ENCODE results near the gene GSTK1.
"Not testable (repeated sequence)": the region's sequence is repeated elsewhere in the genome, so short reads cannot be mapped to it uniquely, and the experiment has no call there.

The GSTK1 gene

DNA sequence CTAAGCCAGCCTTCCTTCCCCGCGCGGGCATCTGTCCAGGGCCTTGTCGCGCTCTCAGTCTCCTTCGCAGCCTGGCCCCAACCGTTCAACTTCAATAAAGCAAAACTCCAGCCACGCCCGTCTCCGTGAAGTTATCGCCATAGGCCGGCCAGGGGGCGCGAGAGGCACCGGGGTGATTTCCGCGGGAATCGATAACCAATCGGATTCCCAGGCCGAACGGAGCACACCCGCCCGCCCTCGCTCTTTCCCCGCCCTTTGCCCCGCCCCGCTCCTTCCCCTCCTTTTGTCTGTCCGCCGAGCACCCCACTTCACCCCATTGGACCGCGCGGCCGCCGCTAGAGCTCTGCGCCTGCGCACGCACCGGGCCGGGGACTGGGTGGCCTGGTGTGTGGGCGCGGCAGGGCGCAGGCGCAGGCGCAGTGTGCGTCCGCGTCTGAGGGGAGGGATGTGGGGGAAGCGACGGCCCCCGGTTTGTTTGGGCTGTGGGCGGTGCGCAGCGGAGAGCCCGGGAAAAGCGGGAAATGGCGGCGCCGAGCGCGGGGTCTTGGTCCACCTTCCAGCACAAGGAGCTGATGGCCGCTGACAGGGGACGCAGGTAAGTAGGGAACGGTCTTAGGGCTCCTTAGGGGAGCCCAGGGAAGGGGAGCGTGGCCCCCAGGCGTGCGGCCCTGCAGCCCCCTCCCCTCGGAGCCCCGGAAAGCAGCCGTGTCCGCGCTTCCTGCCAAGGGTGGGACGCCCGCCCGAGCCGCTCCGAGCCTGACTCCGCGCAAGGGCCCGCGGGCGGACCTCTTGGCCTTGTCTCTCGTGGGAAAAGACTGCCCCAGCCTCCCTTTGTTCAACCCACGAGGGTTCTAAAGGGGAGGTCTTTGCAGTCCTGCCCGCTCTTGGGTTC, 24.9 kb downstream of the GSTK1 start, which contains the start of gene CASP2:
Gene CASP2 (plus strand): TSS at position 417 of the 892 bp plus-strand sequence. CDS start 105 bp downstream, at position 522.
- TF ChIP-seq EZH2 (optimal IDR thresholded peaks at IDR 0.05; ENCODE audit: low read depth, low read length): no peak
- TF ChIP-seq, protein P1, sequence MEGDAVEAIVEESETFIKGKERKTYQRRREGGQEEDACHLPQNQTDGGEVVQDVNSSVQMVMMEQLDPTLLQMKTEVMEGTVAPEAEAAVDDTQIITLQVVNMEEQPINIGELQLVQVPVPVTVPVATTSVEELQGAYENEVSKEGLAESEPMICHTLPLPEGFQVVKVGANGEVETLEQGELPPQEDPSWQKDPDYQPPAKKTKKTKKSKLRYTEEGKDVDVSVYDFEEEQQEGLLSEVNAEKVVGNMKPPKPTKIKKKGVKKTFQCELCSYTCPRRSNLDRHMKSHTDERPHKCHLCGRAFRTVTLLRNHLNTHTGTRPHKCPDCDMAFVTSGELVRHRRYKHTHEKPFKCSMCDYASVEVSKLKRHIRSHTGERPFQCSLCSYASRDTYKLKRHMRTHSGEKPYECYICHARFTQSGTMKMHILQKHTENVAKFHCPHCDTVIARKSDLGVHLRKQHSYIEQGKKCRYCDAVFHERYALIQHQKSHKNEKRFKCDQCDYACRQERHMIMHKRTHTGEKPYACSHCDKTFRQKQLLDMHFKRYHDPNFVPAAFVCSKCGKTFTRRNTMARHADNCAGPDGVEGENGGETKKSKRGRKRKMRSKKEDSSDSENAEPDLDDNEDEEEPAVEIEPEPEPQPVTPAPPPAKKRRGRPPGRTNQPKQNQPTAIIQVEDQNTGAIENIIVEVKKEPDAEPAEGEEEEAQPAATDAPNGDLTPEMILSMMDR (IDR thresholded peaks at IDR 0.05; ENCODE audit: low read length): peak; percentile 37
- TF ChIP-seq EZH2phosphoT487 (IDR thresholded peaks at IDR 0.05; ENCODE audit: low read length): no peak
- Histone ChIP-seq H3K4me3 (ENCODE audit: low read length) (peak within 1 kb of the TSS; percentile 70), H3K9me3 (replicated peaks; ENCODE audit: insufficient read depth, low read length) (no peaks in the 10 kb centered on the region), H3K4me2 (ENCODE audit: low read depth, low read length) (peak within 1 kb of the TSS; percentile 76), H3K79me2 (ENCODE audit: low read length) (peaks cover 43% of the 10 kb centered on the region), H3F3A (ENCODE audit: insufficient read depth, low read length) (no peaks in the 10 kb centered on the region), H3K9ac (ENCODE audit: low read length) (peak within 1 kb of the TSS; percentile 92), H3K27ac (ENCODE audit: low read length) (peak within 1 kb of the TSS; percentile 49; the same call in 1 of the 2 replicates), H3K9me2 (replicated peaks; ENCODE audit: insufficient read depth, low read length) (no peaks in the 10 kb centered on the region), H3K27me3 (replicated peaks; ENCODE audit: insufficient read depth, low read length) (no peaks in the 10 kb centered on the region), H4K20me1 (ENCODE audit: insufficient read depth, low read length) (no peaks in the 10 kb centered on the region), H3K36me3 (replicated peaks; ENCODE audit: insufficient read depth, low read length) (peaks cover 12% of the 10 kb centered on the region), H2AFZ (ENCODE audit: low read length) (peak within 1 kb of the TSS; percentile 90), H3K4me1 (ENCODE audit: low read length) (peaks cover 16% of the 10 kb centered on the region)
- DNase-seq: peak; percentile 99

DNA sequence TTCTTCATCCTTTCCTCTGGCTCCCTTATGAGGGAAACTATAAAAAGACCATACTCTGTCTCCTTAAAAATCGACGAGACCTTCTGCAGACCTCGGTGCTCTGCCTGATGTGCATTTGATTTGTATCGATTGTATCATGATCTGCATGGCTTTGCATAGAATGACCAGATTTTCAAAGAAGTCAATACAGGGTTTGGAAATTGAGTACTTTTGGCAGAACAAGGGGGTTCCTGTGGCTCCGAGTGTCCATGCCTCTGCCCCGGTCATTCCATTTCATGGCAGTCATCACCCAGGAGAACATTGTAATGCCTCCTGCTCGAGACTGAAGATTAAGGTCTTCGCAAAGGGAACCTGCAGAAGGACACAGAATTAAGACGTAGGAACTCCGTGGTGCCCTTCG, 25.6 kb downstream of the GSTK1 start:
- H2AFZ ChIP-seq (ENCODE audit: low read length): peak overlapping the region; percentile 79
- H3F3A ChIP-seq (ENCODE audit: insufficient read depth, low read length): no peaks in the 10 kb centered on the region
- peaks cover 46% of the 10 kb centered on the region for H3K79me2 ChIP-seq (ENCODE audit: low read length)
- peaks cover 16% of the 10 kb centered on the region for H3K4me1 ChIP-seq (ENCODE audit: low read length)
- H3K27me3 ChIP-seq (replicated peaks; ENCODE audit: insufficient read depth, low read length): no peaks in the 10 kb centered on the region
- H3K9me3 ChIP-seq (replicated peaks; ENCODE audit: insufficient read depth, low read length): no peaks in the 10 kb centered on the region
- H3K36me3 ChIP-seq (replicated peaks; ENCODE audit: insufficient read depth, low read length): peaks cover 14% of the 10 kb centered on the region
- no peaks in the 10 kb centered on the region for H3K9me2 ChIP-seq (replicated peaks; ENCODE audit: insufficient read depth, low read length)
- H3K4me2 ChIP-seq (ENCODE audit: low read depth, low read length): peak overlapping the region; percentile 76
- no peaks in the 10 kb centered on the region for H4K20me1 ChIP-seq (ENCODE audit: insufficient read depth, low read length)
- H3K4me3 ChIP-seq (ENCODE audit: low read length): peak overlapping the region; percentile 70
- peak overlapping the region; percentile 92 for H3K9ac ChIP-seq (ENCODE audit: low read length)
- H3K27ac ChIP-seq (ENCODE audit: low read length): peak overlapping the region; percentile 49; the same call in 1 of the 2 replicates
- DNase-seq: peak; percentile 11
- TF ChIP-seq EZH2phosphoT487 (IDR thresholded peaks at IDR 0.05; ENCODE audit: low read length): no peak
- TF ChIP-seq, protein P1 (IDR thresholded peaks at IDR 0.05; ENCODE audit: low read length): no peak
- TF ChIP-seq EZH2 (optimal IDR thresholded peaks at IDR 0.05; ENCODE audit: low read depth, low read length): no peak

DNA sequence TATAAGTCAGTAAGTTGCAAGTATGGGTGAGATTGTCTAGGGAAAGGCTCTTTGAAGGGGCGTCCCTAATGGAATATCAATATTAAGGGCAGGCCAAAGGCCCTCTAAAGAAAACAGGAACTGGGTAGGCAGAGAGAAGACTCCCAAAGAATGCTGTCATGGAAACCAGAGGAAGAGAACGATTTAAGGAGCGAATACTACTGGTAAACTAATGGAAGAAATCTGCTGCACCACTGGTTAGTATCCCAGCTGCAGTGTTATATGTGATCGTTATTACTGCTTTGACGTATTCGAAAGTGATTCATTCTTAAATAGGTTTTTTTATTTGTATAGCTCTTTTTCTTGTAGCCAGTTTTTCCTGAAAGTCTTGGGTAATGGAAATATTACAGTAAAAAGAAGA, 26.2 kb downstream of the GSTK1 start:
- Histone ChIP-seq H3K79me2 (ENCODE audit: low read length) (peaks cover 50% of the 10 kb centered on the region), H3K9me3 (replicated peaks; ENCODE audit: insufficient read depth, low read length) (no peaks in the 10 kb centered on the region), H3K4me1 (ENCODE audit: low read length) (peaks cover 16% of the 10 kb centered on the region)

DNA sequence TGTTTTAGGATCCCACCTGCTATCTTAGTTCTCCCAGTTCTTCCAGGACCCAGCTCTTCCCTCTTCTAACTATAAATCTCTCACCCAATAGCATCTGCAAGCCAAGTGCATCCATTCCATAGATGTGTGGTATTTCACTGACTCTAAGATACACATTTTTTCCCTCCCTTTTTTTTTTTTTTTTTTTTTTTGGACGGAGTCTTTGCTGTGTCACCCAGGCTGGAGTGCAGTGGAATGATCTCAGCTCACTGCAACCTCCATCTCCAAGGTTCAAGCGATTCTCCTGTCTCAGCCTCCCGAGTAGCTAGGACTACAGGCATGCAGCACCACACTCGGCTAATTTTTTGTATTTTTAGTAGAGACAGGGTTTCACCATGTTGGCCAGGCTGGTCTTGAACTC, 26.6 kb downstream of the GSTK1 start:
- H3K4me1 ChIP-seq (ENCODE audit: low read length): peaks cover 16% of the 10 kb centered on the region
- not testable (repeated sequence) for H4K20me1 ChIP-seq (ENCODE audit: insufficient read depth, low read length); H3K9me2 ChIP-seq (replicated peaks; ENCODE audit: insufficient read depth, low read length); H3K27ac ChIP-seq (ENCODE audit: low read length); H3F3A ChIP-seq (ENCODE audit: insufficient read depth, low read length); H2AFZ ChIP-seq (ENCODE audit: low read length); DNase-seq; H3K27me3 ChIP-seq (replicated peaks; ENCODE audit: insufficient read depth, low read length); H3K9me3 ChIP-seq (replicated peaks; ENCODE audit: insufficient read depth, low read length)
- peak overlapping the region; percentile 76 for H3K4me2 ChIP-seq (ENCODE audit: low read depth, low read length)
- H3K79me2 ChIP-seq (ENCODE audit: low read length): peaks cover 55% of the 10 kb centered on the region
- H3K4me3 ChIP-seq (ENCODE audit: low read length): peak overlapping the region; percentile 70
- peaks cover 20% of the 10 kb centered on the region for H3K36me3 ChIP-seq (replicated peaks; ENCODE audit: insufficient read depth, low read length)
- H3K9ac ChIP-seq (ENCODE audit: low read length): peak overlapping the region; percentile 92; the same call in 1 of the 2 replicates

More for the DNA sequence above, 26.2 kb downstream of the GSTK1 start:
- no peak for DNase-seq
- no peak overlapping the region; the same call in 1 of the 2 replicates for H2AFZ ChIP-seq (ENCODE audit: low read length)
- no peak for TF ChIP-seq EZH2phosphoT487 (IDR thresholded peaks at IDR 0.05; ENCODE audit: low read length)
- TF ChIP-seq, protein P1 (IDR thresholded peaks at IDR 0.05; ENCODE audit: low read length): no peak
- TF ChIP-seq EZH2 (optimal IDR thresholded peaks at IDR 0.05; ENCODE audit: low read depth, low read length): no peak
- no peaks in the 10 kb centered on the region for H3K27me3 ChIP-seq (replicated peaks; ENCODE audit: insufficient read depth, low read length)
- H3K9ac ChIP-seq (ENCODE audit: low read length): peak overlapping the region; percentile 92
- peak overlapping the region; percentile 70 for H3K4me3 ChIP-seq (ENCODE audit: low read length)
- H4K20me1 ChIP-seq (ENCODE audit: insufficient read depth, low read length): no peaks in the 10 kb centered on the region
- no peaks in the 10 kb centered on the region for H3K9me2 ChIP-seq (replicated peaks; ENCODE audit: insufficient read depth, low read length)
- H3F3A ChIP-seq (ENCODE audit: insufficient read depth, low read length): no peaks in the 10 kb centered on the region
- peaks cover 20% of the 10 kb centered on the region for H3K36me3 ChIP-seq (replicated peaks; ENCODE audit: insufficient read depth, low read length)
- peak overlapping the region; percentile 76 for H3K4me2 ChIP-seq (ENCODE audit: low read depth, low read length)
- peak overlapping the region; percentile 49; the same call in 1 of the 2 replicates for H3K27ac ChIP-seq (ENCODE audit: low read length)

Measured in MM.1S (cell line).